GF-D8 (cell line): ENCODE data around the gene ATP13A4.

Source experiments
- DNase-seq: peaks from one replicate; lab custom pipeline; 2025; lab: John Stamatoyannopoulos, UW

ATP13A4 gene

GRCh38 chr3:193391902-193392301, 162.8 kb downstream of the ATP13A4 start:
- no peak for DNase-seq

GRCh38 chr3:193389335-193389734, 165.4 kb downstream of the ATP13A4 start:
- no peak for DNase-seq

- DNase-seq: no peak
Measured at GRCh38 chr3:193388361-193388760, 166.3 kb downstream of the ATP13A4 start.

DNA sequence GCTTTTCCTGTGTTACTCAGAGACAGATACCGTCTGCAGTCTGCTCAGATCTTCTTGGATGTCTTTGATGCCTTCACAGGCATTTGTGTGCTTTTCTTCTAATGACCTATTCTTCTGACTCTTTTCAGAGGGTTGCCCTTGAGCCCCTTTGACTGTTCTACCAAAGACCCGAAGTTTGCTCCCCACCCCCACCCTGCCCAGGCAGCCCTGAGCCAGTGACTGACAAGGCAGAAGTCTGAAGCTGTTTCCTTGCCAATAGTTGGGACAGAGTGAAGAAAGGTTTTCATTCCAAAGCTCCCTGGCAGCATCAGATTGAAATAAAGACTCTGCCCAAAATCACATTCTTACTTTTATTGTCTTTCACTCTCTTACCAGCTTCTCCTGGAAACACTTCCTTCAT, 167.1 kb downstream of the ATP13A4 start:
- DNase-seq: no peak

- DNase-seq: no peak
Measured at GRCh38 chr3:193378706-193379105, 176.0 kb downstream of the ATP13A4 start, which contains the start of gene ATP13A5. Gene ATP13A5, minus strand, starts transcription at chr3:193378753. Its CDS starts 28 bp downstream, at chr3:193378725.

DNA sequence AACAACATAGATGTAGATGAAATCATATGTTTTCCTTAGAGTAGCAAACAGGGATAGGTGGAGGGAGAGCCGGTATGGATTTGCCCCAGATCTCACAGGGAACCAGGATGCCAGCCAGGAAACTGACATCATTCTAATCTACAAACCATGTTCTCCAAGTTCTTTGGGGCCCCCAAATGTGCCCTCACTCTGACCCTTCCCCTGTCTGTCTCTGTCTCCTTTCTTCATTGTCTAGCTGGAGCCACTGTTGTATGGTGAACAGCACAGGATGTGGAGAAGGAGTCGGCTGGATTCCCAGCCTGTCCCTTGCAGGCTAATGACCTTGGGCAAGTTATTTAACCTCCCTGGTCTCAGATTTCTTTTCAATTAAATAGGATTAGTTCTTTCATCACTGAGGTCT, 177.1 kb downstream of the ATP13A4 start:
- no peak for DNase-seq

- DNase-seq: no peak
Measured at GRCh38 chr3:193375614-193376013, 179.1 kb downstream of the ATP13A4 start.

DNA sequence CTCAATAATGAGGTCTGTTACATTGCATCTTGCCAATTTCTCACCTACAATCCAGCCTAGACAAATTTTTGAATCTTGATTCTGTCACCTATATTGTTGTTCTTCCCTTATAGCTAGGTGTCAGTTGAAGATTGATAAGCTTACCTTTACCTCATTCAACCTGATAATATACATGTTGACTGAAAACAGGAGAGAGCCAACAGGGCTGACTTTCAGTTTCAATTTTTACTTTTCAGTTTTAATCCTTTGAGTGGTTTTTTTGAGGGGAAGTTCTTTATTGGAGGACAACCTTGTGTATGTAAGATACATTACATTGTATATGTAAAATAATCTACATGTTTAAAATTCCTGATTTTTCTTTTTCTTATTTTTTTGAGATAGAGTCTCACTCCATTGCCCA, 181.9 kb downstream of the ATP13A4 start:
- no peak for DNase-seq

DNA sequence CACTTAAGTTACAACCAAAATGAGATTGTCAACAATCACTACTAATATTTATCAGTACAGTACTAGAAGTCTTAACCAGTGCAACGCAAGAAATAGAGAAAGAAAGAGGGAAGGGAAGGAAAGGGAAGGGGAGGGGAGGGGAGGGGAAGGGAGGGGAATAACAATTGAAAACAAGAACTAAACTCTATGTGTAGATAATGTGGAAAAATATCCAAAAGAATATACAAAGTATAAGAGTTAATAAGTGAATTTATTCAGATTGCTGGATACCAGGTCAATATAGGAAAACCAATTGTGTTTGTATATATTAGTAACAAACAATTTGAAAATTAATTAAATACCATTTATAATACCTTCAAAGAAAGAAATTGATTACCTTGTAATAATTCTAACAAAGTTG, 186.8 kb downstream of the ATP13A4 start:
- no peak for DNase-seq

GRCh38 chr3:193357291-193357690, 197.4 kb downstream of the ATP13A4 start:
- DNase-seq: no peak

GRCh38 chr3:193354423-193354822, 200.3 kb downstream of the ATP13A4 start:
- no peak for DNase-seq
